ENCODE measurements around the gene TANK.
"Not testable (repeated sequence)": the region's sequence is repeated elsewhere in the genome, so short reads cannot be mapped to it uniquely, and the experiment has no call there.

The TANK gene

DNA sequence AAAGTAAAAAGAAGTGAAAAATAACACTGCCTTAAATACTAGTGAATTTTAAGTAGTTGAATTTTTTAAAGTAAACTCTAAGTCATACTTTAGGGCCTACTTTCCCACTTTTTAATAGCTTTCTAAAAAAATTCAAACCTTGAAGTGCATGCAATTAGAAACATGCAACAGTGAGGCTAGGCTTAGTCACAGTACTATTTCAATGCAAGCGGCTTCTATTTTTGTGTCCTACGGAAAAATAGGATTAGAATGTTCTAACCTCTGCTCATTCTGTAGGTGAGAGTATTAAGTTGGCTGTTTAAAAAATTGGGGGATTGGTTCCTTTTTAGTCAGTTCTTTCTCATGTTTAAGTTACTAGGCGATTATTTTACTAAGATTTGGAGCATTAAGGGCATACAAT, 108.9 kb downstream of the TANK start:
- DNase-seq (ENCODE audit: low spot score): no peak

DNA sequence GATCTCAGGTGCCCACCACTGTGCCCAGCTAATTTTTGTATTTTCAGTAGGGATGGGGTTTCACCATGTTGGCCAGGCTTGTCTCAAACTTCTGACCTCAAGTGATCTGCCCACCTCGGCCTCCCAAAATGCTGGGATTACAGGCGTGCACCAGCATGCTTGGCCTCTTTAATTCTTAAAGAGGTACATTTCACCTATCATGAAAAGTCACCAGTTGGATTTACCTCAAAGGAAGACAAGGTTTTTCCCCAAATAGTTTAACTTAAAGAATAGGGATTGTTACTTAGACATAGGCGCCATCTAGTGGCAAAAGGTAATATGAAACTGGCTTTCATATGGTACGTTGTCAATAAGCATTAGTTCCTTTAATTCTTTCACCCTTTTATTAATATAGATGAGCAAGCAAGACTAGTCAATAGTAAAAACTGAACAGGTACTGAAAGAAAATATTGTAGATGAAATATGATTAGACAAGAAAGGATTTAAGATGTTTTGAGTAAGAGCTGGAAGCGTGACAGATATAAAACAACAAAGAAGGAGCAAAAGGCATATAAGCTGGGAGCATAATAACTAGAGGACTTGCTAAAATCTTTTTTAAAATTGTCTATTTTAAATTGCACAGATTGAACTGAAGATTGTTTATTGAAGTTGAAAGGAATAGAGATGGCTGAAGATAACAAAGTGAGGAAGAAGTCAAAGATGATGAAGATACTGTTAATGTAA, 113.0 kb downstream of the TANK start:
- DNase-seq (ENCODE audit: low spot score): peak; percentile 37

- peak; percentile 41 for DNase-seq (ENCODE audit: low spot score)
Observed at GRCh38 chr2:161278564-161279229, 118.5 kb downstream of the TANK start.

- DNase-seq (ENCODE audit: low spot score): not testable (repeated sequence)
Observed at GRCh38 chr2:161279230-161279815, 119.1 kb downstream of the TANK start.

DNA sequence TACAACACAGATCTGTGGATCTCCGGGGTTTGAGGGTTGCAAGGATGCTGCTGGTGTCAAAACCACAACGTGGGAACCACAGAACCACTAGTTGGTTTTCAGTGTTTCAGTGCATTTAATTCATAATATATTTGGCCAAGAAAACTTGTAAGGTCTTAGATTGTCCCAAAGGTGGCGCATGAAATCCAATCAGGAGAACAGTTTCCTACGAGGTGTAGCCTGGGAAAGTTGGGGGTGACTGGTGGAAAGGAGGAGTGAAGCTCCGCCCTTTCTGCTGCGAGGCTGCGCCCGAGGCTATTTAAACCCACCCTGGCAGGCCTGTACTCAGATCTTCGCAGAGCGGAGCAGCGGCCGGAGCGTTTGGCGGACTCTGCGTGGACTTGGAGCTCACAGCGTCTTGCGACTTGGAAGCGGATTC, 120.7 kb downstream of the TANK start:
- peak; percentile 16 for DNase-seq (ENCODE audit: low spot score)

GRCh38 chr2:161281615-161282310, 121.5 kb downstream of the TANK start:
- DNase-seq (ENCODE audit: low spot score): not testable (repeated sequence)

- DNase-seq (ENCODE audit: low spot score): not testable (repeated sequence)
Observed at GRCh38 chr2:161282311-161282644, 122.0 kb downstream of the TANK start.

- DNase-seq (ENCODE audit: low spot score): no peak
Observed at GRCh38 chr2:161283926-161284325, 123.7 kb downstream of the TANK start.

Measured in iPS-NIHi11 (cell line).